ENCODE measurements around the gene OCA2.

The OCA2 gene

GRCh38 chr15:28101983-28102441 is 2.9 kb upstream of the OCA2 start:
- no peak for DNase-seq

- no peak for DNase-seq
Observed at GRCh38 chr15:28101201-28101600, 2.1 kb upstream of the OCA2 start.

- DNase-seq, result no peak
Observed at GRCh38 chr15:28100516-28101195, 1.5 kb upstream of the OCA2 start.

GRCh38 chr15:28099555-28100140 is 533 bp upstream of the OCA2 start:
- no peak for DNase-seq

- DNase-seq, result no peak
Observed at GRCh38 chr15:28098360-28098765, 752 bp downstream of the OCA2 start.

GRCh38 chr15:28097656-28098359 is 1.3 kb downstream of the OCA2 start:
- no peak for DNase-seq

GRCh38 chr15:28096670-28097431 is 2.3 kb downstream of the OCA2 start:
- DNase-seq, result no peak

GRCh38 chr15:28096411-28096669 is 2.8 kb downstream of the OCA2 start:
- DNase-seq, result no peak

GRCh38 chr15:28094732-28095521 is 4.2 kb downstream of the OCA2 start:
- peak; percentile 57 for DNase-seq

- no peak for DNase-seq
Observed at GRCh38 chr15:28093752-28094535, 5.2 kb downstream of the OCA2 start.

- DNase-seq, result no peak
Observed at GRCh38 chr15:28091313-28091712, 7.8 kb downstream of the OCA2 start.

GRCh38 chr15:28086175-28086703 is 12.9 kb downstream of the OCA2 start:
- DNase-seq, result peak; percentile 70

GRCh38 chr15:28085489-28086174 is 13.5 kb downstream of the OCA2 start:
- no peak for DNase-seq

- DNase-seq, result no peak
Observed at GRCh38 chr15:28084547-28084946, 14.6 kb downstream of the OCA2 start.

- DNase-seq, result no peak
Observed at GRCh38 chr15:28082891-28083684, 16.0 kb downstream of the OCA2 start.

GRCh38 chr15:28081594-28081993 is 17.5 kb downstream of the OCA2 start:
- DNase-seq, result no peak

- no peak for DNase-seq
Observed at GRCh38 chr15:28080386-28080785, 18.7 kb downstream of the OCA2 start.

GRCh38 chr15:28079313-28079969 is 19.7 kb downstream of the OCA2 start:
- DNase-seq, result no peak

- DNase-seq, result no peak
Observed at GRCh38 chr15:28078191-28078719, 20.9 kb downstream of the OCA2 start.
